Non-pigmented ciliary epithelial cell (primary cell): Measurements from ENCODE around the gene SCYGR6.
"Not testable (repeated sequence)": the region's sequence is repeated elsewhere in the genome, so short reads cannot be mapped to it uniquely, and the experiment has no call there.

ENCODE experiments used
- DNase-seq: peaks from one replicate; pipeline ENCODE4 v3.0.0-alpha.2; 2010; ENCODE audit warnings: low read depth

The SCYGR6 gene, protein sequence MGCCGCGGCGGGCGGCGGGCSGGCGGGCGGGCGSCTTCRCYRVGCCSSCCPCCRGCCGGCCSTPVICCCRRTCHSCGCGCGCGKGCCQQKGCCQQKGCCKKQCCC

DNA sequence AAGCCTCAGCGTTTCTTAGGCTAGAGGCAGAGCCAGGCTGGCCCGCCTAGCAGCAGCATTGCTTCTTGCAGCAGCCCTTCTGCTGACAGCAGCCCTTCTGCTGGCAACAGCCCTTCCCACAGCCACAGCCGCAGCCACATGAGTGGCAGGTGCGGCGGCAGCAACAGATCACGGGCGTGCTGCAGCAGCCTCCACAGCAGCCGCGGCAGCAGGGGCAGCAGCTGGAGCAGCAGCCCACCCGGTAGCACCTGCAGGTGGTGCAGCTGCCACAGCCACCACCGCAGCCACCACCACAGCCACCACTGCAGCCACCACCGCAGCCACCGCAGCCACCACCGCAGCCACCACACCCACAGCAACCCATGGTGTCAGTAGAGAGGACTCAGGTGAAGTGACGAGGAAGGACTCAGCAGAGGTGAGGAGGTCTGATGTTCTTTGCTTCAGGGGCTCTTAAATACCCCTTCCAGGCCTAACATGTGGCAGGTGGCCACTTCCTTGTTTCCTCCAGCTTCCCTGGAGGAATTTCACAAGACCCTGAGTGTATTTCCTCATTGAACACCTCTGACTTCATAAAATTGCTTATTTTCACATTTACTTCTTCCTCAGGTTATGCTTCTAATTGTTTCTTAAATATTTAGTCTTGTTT is at the start of gene SCYGR6:
Gene SCYGR6 (minus strand): TSS at position 364 of the 646 bp plus-strand sequence. CDS start 0 bp downstream, at position 364.
- DNase-seq = no peak

DNA sequence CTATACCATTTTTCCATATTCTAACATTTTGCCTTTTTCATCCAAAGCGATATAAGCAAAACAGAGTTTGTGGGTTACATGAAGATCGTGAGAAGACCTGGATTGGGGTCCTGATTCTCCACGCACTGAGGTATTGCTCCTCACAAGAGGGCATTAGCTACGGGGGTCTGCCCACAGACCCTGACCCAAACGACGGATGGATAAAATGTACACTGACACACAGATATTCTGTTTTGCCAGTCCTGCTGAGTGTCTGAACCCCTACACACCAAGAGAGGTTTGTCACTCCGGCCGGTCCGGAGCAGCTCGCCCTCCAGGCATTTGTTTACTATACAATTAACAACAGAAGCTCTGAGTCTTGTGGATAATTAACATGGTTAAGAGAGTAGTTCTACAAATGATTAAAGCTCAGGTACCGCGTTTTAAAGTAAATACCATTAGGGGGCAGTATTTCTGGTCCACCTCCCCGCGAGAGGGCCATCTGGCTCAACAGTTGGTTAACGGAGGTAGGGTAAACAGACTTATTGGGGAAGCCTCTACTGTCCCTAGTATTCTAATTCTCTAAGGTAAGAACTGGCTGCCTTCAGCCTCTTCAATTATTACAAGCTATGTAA is 49.6 kb upstream of the SCYGR6 start:
- DNase-seq = no peak

DNA sequence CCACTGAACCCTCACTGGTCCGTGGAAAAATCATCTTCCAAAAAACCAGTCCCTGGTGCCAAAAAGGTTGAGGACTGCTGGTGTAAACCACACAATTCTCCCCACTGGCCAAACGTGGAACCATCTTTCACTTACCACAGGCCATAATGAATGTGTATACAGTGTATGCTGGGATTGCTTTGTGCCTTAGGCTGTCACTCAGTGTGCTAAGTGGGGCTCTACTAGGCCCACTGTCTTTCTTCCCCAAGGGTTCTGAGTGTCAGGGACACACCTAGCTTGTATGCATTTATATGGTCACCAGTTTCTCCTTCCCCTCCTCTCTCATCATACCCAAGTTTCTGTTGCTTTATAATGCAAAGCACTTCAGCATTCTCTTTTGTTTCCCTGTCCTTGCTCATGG is 48.4 kb upstream of the SCYGR6 start:
- no peak for DNase-seq

DNA sequence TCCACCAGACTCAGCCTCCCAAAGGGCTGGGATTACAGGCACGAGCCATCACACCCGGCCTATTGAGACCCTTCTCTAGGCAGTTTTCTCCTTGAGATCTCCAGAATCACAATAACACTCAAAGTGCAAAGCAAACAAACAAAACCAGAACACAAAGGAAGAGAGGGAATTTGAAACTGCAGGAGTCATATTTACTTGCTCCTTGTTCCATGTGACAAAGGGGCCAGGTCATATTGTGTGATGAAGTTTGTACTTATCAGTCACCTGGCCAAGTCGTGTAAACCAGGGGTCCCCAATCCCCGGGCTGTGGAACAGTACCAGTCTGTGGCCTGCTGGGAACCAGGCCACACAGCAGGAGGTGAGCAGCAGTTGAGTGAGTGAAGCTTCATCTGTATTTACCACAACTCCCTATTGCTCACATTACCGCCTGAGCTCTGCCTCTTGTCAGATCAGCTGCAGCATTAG is 47.7 kb upstream of the SCYGR6 start:
- no peak for DNase-seq

DNA sequence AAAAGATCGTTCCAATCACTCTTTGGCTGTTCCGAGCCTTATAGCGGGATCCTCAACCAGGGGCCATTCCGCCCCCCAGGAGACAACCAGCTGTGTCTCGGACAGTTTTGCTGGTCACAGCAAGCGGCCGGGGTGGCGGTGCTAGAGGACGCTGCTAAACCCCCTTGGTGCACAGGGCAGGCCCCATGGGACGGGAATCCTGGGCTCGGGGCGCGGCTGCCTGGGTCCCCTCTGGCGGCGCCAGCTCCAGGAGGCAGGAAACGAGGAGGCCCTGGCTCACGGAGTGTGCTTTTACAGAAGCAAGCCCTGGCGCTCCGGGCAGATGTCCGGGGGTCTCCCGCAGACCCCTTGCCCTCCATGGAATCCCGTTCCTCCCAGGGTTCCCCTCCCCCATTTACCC is 43.3 kb upstream of the SCYGR6 start:
- DNase-seq = no peak

DNA sequence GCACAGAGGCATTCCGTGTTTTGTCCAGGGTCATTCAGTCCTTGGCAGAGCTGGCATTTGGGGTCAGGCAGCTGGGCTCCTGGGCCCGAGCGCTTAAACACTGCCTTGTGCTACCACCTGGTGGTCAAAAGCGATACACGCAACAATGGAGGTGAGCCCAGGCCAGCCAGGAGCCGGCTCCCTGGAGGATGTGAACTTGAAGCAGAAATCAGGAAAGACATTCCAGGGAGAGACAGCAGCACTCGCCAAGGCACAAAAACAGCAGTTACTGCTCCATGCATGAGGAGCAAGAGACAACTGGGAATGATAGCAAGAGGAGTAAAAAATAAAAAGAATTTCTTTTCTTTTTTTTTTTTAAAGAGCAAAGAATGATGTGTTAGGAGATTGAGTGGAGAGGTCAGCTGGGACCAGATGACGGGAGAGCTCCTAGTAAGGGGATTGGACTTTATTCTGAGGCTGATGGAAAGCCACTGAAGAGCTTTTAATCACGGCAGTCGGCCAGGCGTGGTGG is 41.9 kb upstream of the SCYGR6 start:
- DNase-seq = peak; percentile 28

DNA sequence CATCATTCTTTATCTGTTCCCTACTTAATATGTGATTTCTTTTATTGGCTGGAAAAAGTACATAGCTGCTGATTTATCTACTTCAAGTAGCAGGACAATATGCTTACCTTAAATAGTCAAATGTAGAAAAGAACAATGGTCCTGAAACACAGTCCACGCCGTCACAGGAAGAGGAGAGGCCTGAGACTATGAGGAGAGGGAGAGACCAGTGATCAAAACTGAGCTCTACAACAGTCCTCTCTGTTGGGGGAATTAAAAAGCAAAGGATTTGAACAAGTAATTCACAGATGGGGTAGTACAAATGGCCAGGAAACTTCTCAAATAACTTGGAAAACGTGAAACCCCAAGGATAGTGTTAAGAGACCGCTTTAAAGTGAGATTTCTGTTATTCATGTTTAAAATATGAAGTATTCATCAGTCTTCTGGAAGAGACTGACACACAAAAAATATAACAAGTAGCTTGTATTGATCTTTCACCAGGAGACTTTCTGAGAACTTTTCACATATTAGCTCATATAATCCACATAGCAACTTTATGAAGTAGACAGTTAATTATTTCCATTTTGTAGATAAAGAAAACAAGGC is 41.3 kb upstream of the SCYGR6 start:
- DNase-seq = no peak

DNA sequence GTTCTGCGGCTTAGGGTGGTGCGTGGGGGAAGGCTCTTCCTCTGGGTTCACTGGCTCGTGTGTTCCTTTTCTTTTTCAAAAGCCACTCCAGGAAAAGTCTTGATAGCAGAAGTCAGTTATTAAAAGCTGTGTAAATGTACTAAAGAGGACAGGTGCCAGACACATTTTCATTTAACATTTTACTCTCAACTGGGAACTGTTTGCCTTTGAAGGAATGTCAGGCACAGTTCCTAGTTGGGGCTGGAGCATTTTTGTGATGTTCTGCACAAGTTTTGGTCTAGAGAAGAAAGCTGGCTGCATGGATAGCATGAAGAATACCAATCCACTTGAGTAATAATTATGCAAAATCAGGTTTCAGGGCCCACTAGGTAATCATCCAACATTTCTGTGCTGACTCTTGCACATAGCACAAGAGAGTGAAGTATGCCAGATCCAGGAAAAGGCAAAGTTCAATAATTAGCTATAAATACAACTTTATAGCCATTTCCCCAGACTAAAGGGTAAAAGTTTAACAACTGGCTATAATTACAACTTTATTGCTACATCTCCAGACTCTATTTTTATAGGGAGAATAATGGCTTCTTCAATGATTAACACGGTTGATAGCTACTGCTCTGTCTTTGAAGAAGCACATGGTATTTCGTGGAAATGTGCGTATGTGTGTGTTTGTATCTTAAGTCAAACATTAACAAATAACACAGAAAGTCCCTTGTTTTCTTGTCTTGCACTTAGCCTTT is 37.4 kb upstream of the SCYGR6 start:
- DNase-seq = no peak

DNA sequence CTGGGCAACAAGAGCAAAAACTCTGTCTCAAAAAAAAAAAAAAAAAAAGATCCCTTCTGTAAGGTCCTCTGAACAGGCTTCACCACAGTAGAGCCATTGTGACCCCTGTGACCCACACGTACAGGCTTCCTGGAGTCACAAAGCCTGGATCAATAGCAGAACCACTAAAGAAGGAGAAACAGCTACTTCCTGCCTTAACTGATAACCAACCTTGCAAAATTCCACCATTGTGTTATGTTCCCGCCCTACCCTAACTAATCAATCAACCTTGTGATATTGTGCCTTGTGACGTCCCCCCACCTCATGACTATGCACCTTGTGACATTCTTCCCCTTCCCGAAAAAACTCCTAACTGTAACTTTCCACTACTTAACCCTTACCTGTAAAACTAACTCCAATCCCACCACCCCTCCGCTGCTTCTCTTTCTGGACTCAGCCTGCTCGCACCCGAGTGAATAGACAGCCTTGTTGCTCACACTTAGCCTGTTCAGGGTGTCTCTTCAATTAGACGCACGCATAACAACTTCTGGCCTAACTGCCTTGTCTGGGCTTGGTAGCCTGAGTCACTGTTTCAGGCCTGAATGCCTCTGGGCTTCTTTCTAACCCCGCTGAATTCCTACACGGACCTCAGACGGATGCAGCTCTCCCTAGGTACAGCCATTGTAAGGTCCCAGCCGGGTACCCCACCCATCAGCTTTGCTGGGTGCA is 35.0 kb upstream of the SCYGR6 start:
- DNase-seq = peak; percentile 22

DNA sequence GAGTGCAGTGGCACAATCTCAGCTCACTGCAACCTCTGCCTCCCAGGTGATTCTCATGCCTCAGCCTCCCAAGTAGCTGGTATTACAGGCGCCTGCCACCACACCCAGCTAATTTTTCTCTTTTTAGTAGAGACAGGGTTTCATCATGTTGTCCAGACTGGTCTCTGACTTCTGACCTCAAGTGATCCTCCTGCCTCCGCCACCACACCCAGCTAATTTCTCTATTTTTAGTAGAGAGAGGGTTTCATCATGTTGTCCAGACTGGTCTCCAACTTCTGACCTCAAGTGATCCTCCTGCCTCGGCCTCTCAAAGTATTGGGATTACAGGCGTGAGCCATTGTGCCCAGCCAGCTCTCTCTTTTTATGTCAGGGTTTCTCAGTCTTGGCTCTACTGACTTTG is 31.7 kb upstream of the SCYGR6 start:
- not testable (repeated sequence) for DNase-seq

DNA sequence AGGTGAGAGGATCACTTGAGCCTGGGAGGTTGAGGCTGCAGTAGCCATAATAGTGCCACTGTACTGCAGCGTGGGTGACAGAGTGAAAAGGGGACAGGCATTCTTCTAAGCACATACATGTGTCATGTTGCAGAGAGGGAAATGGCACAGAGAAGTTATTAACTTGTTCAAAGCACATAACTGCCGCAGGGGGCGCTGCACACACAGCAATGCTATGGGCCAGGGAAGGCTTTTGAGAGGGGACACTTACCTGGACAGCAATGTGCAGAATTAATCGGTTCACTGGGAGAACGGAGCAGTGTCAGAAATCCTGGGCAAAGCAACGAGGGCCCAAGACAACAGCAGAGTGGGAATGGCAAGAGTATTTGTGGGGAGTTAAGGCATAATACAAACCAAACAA is 23.5 kb upstream of the SCYGR6 start:
- no peak for DNase-seq

DNA sequence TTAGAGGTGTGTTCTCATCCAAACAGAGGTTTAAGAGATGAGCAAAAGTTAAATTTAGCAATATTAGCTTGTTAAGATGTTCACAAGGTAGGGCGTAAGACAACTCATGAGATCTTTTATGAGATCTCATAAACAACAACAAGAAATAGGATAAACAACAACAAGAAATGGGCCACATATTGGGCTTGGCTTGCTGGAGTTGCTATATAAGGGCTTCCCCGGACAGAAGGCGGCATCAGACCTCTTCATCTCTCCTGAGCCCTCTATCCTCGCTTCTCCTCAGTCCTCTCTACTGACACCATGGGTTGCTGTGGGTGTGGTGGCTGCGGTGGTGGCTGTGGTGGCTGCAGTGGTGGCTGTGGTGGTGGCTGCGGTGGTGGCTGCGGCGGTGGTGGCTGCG is 21.0 kb upstream of the SCYGR6 start, which contains the start of gene SCYGR8:
Gene SCYGR8 (plus strand): TSS at position 301 of the 400 bp plus-strand sequence. CDS start 0 bp downstream, at position 301.
- DNase-seq = no peak

DNA sequence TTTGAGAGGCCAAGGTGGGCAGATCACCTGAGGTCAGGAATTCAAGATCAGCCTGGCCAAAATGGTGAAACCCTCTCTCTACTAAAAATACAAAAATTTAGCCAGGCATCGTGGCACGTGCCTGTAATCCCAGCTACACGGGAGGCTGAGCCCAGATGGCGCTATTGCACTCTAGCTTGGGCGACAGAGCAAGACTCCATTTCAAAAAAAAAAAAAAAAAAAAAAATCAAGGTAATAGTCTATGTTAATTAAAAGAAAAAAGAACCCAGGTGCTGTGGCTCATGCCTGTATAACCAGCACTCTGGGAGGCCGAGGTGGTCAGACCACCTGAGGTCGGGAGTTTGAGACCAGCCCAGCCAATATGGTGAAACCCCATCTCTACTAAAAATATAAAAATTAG is 16.1 kb upstream of the SCYGR6 start:
- not testable (repeated sequence) for DNase-seq

DNA sequence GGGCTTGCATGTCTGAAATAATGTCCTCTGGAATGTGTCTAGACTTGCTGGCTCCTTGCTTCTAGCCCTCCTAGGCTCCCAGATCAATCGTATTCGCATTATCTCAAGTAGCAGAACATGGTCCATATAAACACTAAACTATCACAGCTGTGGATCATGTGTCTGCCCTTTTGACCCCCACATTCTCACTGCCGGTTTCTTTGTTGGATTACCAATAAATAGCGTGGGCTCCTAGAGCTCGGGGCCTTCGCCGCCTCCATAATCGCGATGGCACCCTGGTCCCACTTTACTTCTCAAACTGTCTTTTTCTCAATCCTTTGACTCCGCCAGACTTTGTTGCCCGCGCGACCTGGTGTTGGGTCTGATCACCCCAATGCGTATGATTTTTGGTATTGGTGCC is 14.8 kb upstream of the SCYGR6 start:
- DNase-seq = no peak

DNA sequence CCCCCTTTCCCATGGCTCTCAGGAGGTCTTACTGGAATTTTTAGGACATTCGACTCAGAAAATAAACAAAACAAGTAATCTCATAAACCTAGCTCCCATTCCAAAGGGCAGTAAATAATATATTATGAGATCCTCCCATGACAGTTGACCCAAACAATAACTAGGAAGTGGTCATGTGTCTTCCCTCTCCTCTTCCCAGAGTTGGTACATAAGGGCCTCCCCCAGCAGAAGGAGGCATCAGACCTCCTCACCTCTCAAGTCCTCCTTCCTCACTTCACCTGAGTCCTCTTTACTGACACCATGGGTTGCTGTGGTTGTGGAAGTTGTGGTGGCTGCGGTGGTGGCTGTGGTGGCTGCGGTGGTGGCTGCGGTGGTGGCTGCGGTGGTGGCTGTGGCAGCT is 3.5 kb upstream of the SCYGR6 start, which contains the start of gene SCYGR7:
Gene SCYGR7 (plus strand): TSS at position 301 of the 400 bp plus-strand sequence. CDS start 0 bp downstream, at position 301.
- no peak for DNase-seq

DNA sequence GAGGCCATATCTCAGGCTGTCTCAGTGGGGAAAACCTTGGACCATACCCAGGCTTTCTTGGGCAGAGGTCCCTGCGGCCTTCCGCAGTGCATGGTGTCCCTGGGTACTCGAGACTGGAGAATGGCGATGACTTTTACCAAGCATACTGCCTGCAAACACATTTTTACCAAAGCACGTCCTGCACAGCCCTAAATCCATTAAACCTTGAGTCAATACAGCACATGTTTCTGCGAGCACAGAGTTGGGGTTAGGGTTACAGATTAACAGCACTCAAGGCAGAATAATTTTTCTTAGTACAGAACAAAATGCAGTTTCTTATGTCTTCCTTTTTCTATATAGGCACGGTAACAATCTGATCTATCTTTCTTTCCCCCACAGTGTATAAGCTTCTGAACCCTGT is 1.7 kb downstream of the SCYGR6 start:
- DNase-seq = not testable (repeated sequence)

DNA sequence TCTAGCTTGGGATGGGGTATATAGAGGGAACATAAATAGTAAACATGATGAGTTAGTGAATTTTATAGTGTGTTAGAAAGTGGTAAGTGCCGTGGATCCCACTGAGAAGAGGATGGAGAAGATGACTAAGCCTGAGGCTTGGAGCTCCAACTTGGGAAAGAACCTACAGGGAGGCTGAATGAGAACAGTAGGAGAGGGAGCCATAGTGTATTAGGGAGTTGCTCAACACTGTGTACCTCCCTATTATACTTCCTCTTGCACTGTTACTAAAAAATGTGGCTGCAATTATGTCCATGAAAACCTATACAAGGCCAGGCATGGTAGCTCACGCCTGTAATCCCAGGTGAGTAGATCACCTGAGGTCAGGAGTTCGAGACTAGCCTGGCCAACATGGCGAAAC is 3.9 kb downstream of the SCYGR6 start:
- no peak for DNase-seq

DNA sequence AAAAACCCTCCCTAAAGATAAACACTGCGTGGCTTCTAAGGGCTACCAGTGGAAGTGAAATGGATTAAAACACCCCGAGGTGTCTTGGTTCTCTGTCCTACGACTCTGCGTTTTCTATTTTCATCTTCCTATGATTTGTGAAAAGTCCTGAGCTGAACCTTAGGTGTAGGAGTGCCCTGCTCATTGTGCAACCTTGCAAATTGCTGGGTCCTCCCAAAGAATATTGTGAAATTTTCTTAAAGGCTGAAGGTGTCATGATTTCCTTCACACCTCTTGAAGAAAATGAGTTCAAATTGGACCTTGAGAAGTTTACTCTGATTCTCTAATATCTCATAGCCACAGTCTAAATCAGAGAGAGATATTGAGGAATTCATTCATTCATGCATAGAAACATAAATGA is 4.9 kb downstream of the SCYGR6 start:
- no peak for DNase-seq

DNA sequence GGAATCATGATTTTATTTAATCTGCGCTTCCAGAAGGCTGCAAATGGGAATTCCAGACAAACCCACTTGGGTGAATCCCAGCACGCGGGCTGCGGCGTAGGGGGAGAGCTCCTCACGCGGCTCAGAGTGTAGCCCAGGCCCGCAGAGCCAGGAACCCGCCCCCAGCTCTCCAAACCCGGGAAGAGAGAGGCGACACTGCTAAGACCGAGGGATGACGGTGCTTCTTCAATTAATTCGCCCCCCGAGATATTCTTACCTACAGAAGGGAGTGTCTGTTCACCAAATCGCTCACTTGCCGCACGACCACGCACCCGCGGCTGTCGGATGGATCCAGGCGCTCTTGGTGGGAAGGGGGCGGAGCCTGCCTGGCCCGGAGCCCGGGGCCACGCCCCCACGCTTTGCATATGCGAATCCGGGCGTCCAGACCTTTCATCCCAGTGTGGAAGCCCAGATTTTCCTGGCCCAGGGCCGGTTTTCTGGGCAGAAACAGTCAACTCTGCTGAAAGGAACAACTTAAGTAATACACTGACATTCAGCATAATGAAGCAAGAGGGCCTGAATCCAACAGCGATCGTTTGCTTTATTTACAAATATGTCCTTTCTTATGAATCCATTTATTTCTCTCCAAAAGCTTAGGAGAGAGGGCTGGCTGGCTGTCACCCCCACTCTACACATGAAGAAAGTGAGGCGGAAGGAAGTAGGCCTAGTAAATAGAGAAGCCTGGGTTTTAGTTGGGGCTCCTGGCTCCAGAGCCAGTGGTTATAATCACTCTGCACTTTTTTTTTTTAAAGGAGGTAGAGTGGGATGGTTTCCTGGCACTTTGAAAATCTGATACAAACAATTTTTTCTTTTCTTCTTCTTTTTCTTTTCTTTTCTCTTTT is 6.6 kb downstream of the SCYGR6 start, which contains the start of gene SLC19A3:
Gene SLC19A3 (minus strand): TSS at position 342 of the 881 bp plus-strand sequence. CDS start 15,710 bp downstream, outside the sequence.
- DNase-seq = no peak

DNA sequence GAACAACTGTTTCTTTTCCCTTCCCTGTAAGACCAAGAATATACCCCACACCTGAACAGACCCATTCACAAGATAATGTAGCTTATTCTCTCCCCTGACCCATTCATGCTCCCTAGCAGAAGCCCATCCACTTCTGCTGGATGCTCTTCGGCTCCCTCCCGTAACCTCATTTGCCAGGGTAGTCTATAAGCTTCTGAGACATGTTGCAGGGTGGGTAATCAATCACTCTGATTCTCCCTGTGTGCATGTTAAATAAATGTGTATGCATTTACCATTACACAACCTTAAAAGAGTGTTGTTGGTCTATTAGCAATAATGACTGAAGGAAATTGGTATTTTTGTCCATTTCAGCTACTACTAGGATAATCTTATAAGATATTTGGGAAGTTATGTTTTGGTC is 8.1 kb downstream of the SCYGR6 start:
- no peak for DNase-seq
